Vagina (tissue), 2 donors: ENCODE data around the gene RMP24.
"Not testable (repeated sequence)": the region's sequence is repeated elsewhere in the genome, so short reads cannot be mapped to it uniquely, and the experiment has no call there.

Source experiments
- DNase-seq, 2 donors: peaks; one replicate each; pipeline ENCODE4 v3.0.0-alpha.2; 2017; ENCODE audit errors: extremely low spot score in 2 of 2
- H3K27ac ChIP-seq: fragments of 200-600 bp; sonication (generic); one replicate; pipeline ENCODE4 v1.5.1; 2019
- H3K27me3 ChIP-seq: fragments of 200-600 bp; sonication (generic); one replicate; pipeline ENCODE4 v1.5.1; 2019
- H3K36me3 ChIP-seq, 2 donors: fragments of 200-600 bp; sonication (generic); one replicate each; pipeline ENCODE4 v1.5.1; 2017 to 2019
- H3K4me1 ChIP-seq: fragments of 200-600 bp; sonication (generic); one replicate; pipeline ENCODE4 v1.5.1; 2019
- H3K4me3 ChIP-seq, 2 donors: fragments of 200-600 bp; sonication (generic); 1 replicate in 1 of 2; 2 replicates in 1 of 2; pipeline ENCODE4 v1.5.1; 2016 to 2019
- H3K9me3 ChIP-seq: fragments of 200-600 bp; sonication (generic); one replicate; pipeline ENCODE4 v1.5.1; 2019
- POLR2A ChIP-seq, 2 donors: fragments of 450-650 bp; IDR thresholded peaks; one replicate each; pipeline ENCODE4 v1.6.1; 2017; ENCODE audit warnings: antibody characterized with exemption in 2 of 2, mild to moderate bottlenecking in 2 of 2, moderate library complexity in 2 of 2
- POLR2AphosphoS5 ChIP-seq, 2 donors: sonication (generic); formaldehyde crosslinking; IDR thresholded peaks; one replicate each; pipeline ENCODE4 v1.9.0; 2017; ENCODE audit warnings: antibody characterized with exemption in 2 of 2, mild to moderate bottlenecking in 2 of 2, low read depth in 1 of 2; ENCODE audit not compliant: insufficient read depth in 1 of 2
- intact Hi-C: fragments of 100-400 bp; cut with DNase I; formaldehyde crosslinking; loops from one replicate; pipeline ENCODE4 v1.15.1; 2023
- TF ChIP-seq, protein P1 (sequence below), 3 experiments: fragments of 450-650 bp in 2 of 3; fragments of 200-600 bp in 1 of 3; sonication (generic) in 1 of 3; IDR thresholded peaks; one replicate each; pipeline ENCODE4 v1.5.1; 2017 to 2019; ENCODE audit warnings: antibody characterized with exemption in 3 of 3, mild to moderate bottlenecking in 2 of 3, moderate library complexity in 2 of 3

Gene RMP24

DNA sequence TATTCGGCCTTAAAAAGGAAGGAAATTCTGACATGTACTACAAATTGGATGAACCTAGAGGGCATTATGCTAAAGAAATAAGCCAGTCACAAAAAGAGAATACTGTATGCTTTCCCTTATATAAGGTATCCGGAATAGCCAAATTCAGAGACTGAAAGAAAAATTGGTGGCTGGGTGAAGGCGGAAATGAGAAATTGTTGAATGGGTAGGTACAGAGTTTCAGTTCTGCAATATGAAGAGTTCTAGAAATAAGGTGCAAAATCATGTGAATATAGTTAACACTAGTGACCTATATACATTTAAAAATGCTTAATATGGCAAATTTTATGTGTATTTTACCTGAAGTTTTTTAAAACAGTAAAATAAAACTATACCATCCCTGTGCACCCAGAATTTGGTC, 43.1 kb downstream of the RMP24 start:
- Histone ChIP-seq H3K27me3 (no peaks in the 10 kb centered on the region), H3K36me3 (no peaks in the 10 kb centered on the region), H3K27ac (no peak overlapping the region), H3K4me1 (no peaks in the 10 kb centered on the region), H3K9me3 (no peaks in the 10 kb centered on the region), H3K4me3 (no peak overlapping the region)
- TF ChIP-seq POLR2AphosphoS5 (IDR thresholded peaks at IDR 0.05; ENCODE audit: insufficient read depth in 1 of 2, low read depth in 1 of 2) (no peak), POLR2A (IDR thresholded peaks at IDR 0.05) (no peak)
- TF ChIP-seq, protein P1, sequence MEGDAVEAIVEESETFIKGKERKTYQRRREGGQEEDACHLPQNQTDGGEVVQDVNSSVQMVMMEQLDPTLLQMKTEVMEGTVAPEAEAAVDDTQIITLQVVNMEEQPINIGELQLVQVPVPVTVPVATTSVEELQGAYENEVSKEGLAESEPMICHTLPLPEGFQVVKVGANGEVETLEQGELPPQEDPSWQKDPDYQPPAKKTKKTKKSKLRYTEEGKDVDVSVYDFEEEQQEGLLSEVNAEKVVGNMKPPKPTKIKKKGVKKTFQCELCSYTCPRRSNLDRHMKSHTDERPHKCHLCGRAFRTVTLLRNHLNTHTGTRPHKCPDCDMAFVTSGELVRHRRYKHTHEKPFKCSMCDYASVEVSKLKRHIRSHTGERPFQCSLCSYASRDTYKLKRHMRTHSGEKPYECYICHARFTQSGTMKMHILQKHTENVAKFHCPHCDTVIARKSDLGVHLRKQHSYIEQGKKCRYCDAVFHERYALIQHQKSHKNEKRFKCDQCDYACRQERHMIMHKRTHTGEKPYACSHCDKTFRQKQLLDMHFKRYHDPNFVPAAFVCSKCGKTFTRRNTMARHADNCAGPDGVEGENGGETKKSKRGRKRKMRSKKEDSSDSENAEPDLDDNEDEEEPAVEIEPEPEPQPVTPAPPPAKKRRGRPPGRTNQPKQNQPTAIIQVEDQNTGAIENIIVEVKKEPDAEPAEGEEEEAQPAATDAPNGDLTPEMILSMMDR (IDR thresholded peaks at IDR 0.05) = no peak
- intact Hi-C loops = no loop called here
- no peak for DNase-seq

DNA sequence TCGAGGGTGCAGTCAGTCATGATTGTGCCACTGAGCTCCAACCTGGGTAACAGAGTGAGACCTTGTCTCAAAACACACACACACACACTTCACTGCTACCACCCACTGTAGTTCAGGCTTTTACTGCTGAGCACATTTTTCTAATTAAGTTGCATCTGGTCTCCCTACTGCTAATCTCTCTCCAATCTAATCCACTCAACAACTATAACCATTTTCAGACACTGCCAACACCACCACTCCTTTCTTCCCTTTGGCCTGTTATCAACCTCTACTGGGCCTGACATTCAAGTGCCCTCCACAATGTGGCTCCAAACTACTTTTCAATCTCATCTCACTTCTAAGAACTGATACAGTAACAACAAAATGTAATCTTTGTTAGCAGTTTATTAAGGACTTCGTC, 44.8 kb downstream of the RMP24 start:
- no peak for TF ChIP-seq POLR2AphosphoS5 (IDR thresholded peaks at IDR 0.05; ENCODE audit: insufficient read depth in 1 of 2, low read depth in 1 of 2)
- no peak for TF ChIP-seq POLR2A (IDR thresholded peaks at IDR 0.05)
- TF ChIP-seq, protein P1 (IDR thresholded peaks at IDR 0.05) = no peak
- no peak for DNase-seq
- intact Hi-C loops = no loop called here
- Histone ChIP-seq H3K36me3 (no peaks in the 10 kb centered on the region), H3K27ac (no peak overlapping the region), H3K9me3 (no peaks in the 10 kb centered on the region), H3K4me3 (no peak overlapping the region), H3K4me1 (no peaks in the 10 kb centered on the region), H3K27me3 (no peaks in the 10 kb centered on the region)

DNA sequence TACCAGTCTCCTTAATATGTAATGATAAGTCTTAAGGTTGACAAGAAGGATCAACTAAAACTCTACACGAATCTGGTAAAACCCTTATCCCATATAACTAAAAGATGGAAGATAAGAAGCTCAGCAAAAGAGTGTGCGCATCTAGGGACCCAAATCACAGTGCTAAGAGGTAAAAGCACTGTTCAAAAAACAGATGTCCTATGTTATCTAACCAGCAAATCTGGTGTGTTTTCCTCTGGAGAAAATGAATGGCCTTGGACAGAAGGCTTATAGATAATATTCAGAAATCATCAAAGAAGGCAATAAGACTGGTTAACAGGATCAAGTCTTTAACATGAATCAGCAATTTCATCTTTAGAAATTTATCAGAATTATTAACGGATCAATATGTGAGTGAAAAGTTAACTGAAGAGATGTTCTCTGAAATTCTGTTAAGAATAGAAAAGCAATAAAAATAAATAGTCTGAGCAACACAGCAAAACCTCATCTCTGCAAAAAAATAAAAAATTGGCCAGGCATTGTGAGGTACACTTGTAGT, 47.8 kb downstream of the RMP24 start:
- H3K27ac ChIP-seq = no peak overlapping the region
- DNase-seq = no peak
- H3K27me3 ChIP-seq = no peaks in the 10 kb centered on the region
- intact Hi-C loops = loop anchor here (10.0 kb wide), 1 partner anchor 265 kb away; no protein-coding TSS in a partner anchor
- TF ChIP-seq, protein P1 (IDR thresholded peaks at IDR 0.05) = no peak
- TF ChIP-seq POLR2AphosphoS5 (IDR thresholded peaks at IDR 0.05; ENCODE audit: insufficient read depth in 1 of 2, low read depth in 1 of 2) = no peak
- no peak for TF ChIP-seq POLR2A (IDR thresholded peaks at IDR 0.05)
- H3K4me1 ChIP-seq = no peaks in the 10 kb centered on the region
- no peak overlapping the region for H3K4me3 ChIP-seq
- H3K36me3 ChIP-seq = peaks cover 0 to 4% of the 10 kb centered on the region in 2 donors
- no peaks in the 10 kb centered on the region for H3K9me3 ChIP-seq

DNA sequence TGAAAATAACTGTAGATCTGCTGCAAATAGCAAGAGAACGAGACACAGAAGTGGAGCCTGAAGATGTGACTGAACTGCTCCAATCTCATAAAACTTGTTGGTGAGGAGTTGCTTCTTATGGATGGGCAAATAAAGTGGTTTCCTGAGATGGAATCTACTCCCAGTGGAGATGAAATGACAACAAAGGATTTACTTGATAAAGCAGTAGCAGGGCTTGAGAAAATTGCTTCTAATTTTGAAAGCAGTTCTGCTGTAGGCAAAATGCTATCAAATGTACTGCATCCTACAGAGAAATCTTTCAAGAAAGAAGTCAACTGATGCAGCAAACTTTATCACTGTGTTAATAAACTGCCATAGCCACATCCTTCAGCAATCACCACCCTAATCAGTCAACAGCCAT, 50.9 kb downstream of the RMP24 start:
- no peak for DNase-seq
- no peaks in the 10 kb centered on the region for H3K9me3 ChIP-seq

DNA sequence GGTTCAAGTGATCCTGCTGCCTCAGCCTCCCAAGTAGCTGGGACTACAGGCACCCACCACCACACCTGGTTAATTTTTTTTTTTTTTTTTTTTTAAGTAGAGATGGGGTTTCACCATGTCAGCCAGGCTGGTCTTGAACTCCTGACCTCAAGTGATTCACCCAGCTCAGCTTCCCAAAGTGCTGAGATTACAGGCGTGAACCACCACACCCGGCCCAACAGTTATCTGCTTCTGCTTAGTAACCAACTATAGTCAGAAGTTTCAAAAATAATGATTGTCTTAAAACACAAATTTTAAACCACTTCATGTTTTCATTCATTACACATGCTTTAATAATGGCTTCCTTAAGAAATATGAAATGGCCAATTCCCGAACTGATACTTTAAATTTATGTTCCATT, 51.8 kb downstream of the RMP24 start:
- intact Hi-C loops = loop anchor here (10.0 kb wide), 1 partner anchor 261 kb away; no protein-coding TSS in a partner anchor
- H3K4me3 ChIP-seq, H3K4me1 ChIP-seq, H3K27me3 ChIP-seq, DNase-seq, H3K9me3 ChIP-seq, H3K27ac ChIP-seq: not testable (repeated sequence)
- peaks cover 0 to 14% of the 10 kb centered on the region in 2 donors for H3K36me3 ChIP-seq

More for the DNA sequence above, 50.9 kb downstream of the RMP24 start:
- Histone ChIP-seq H3K27me3 (no peaks in the 10 kb centered on the region), H3K4me3 (no peak overlapping the region), H3K4me1 (no peaks in the 10 kb centered on the region), H3K27ac (no peak overlapping the region), H3K36me3 (peaks cover 0 to 11% of the 10 kb centered on the region in 2 donors)
- intact Hi-C loops = loop anchor here (10.0 kb wide), 1 partner anchor 261 kb away; no protein-coding TSS in a partner anchor
- TF ChIP-seq POLR2AphosphoS5 (IDR thresholded peaks at IDR 0.05; ENCODE audit: insufficient read depth in 1 of 2, low read depth in 1 of 2) = no peak
- no peak for TF ChIP-seq POLR2A (IDR thresholded peaks at IDR 0.05)
- TF ChIP-seq, protein P1 (IDR thresholded peaks at IDR 0.05) = no peak
